Colonic mucosa (tissue), 4 donors: ENCODE results near the gene L3MBTL4. TPM values are rescaled to one million over a fixed set of nuclear protein-coding genes. Genes with fewer than 3 reads are reported as not detected.

Source experiments
- DNase-seq: peaks from one replicate; pipeline ENCODE4 v3.0.0-alpha.2; 2020
- H3K27ac ChIP-seq: fragments of 200-600 bp; one replicate; pipeline ENCODE4 v1.8.0; 2021
- H3K27me3 ChIP-seq: fragments of 200-600 bp; one replicate; pipeline ENCODE4 v1.8.0; 2021
- H3K36me3 ChIP-seq: fragments of 200-600 bp; one replicate; pipeline ENCODE4 v1.8.0; 2021
- H3K4me1 ChIP-seq: fragments of 200-600 bp; one replicate; pipeline ENCODE4 v1.8.0; 2021; ENCODE audit warnings: mild to moderate bottlenecking
- H3K4me3 ChIP-seq: fragments of 200-600 bp; one replicate; pipeline ENCODE4 v1.8.0; 2021
- H3K9ac ChIP-seq, 2 donors: one replicate each; pipeline ENCODE4 v1.7.0; 2013; ENCODE audit warnings: control low read depth in 2 of 2, low read depth in 2 of 2, low read length in 2 of 2
- H3K9me3 ChIP-seq: fragments of 200-600 bp; one replicate; pipeline ENCODE4 v1.8.0; 2021
- intact Hi-C: fragments of 100-400 bp; cut with DNase I; formaldehyde crosslinking; loops from one replicate; pipeline ENCODE4 v1.14.1; 2022
- total RNA-seq, 2 donors: library from RNA; stranded (reverse); fragmentation: NEBNext Ultra II Directional in 1 of 2; extraction: Animal tissue kit (Norgen Biotek cat#: 25700) in 1 of 2; gene quantifications; one replicate each; pipeline ENCODE4 v1.2.1, GENCODE V29; 2021
- TF ChIP-seq, protein P1 (sequence below): fragments of 200-600 bp; IDR thresholded peaks from one replicate; pipeline ENCODE4 v1.8.0; 2022; ENCODE audit warnings: antibody characterized with exemption, mild to moderate bottlenecking
- donor health status: healthy.
- donor health status: DM: no; HTN: no; CAD: no.
- donor health status: DM: no; HTN: no; CAD: no.

Gene L3MBTL4
- total RNA-seq, 2 donors from 2014 or later, result 3.5 to 3.8 TPM

DNA sequence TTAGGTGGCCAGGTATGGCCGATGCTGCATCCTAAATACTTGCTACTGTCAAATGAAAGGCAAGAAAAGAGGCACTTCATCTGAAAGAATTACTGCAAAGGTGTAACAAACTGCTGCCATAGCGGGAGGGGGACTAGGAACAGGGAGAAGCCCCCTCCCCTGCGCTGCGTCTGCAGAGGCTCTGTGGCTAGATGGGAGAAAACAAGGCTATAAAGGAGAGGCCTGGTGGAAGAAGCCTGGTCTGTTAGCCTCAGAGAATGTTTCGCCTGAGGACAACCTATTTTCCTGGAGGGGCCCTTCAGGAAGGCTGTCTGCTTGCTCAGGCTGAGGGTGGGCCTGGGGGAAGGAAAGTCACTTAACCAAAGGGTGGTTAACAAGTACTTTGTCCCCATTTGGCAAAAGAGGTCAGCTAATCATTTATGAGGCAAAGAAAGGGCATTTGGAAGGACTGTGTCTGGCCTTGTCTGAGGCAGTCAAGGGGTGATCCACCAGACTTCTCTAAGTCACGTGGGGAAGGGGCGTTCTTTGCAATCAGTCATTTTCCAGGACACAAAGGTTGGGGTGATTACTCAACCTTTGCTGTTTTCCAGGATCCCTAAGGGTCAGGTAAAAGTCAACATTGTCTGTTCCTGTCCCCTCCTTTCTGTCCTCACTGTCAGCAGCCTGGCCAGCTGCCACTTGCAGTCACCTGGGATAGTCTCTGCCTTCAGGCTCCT lies 416.4 kb downstream of the L3MBTL4 start:
- TF ChIP-seq, protein P1, sequence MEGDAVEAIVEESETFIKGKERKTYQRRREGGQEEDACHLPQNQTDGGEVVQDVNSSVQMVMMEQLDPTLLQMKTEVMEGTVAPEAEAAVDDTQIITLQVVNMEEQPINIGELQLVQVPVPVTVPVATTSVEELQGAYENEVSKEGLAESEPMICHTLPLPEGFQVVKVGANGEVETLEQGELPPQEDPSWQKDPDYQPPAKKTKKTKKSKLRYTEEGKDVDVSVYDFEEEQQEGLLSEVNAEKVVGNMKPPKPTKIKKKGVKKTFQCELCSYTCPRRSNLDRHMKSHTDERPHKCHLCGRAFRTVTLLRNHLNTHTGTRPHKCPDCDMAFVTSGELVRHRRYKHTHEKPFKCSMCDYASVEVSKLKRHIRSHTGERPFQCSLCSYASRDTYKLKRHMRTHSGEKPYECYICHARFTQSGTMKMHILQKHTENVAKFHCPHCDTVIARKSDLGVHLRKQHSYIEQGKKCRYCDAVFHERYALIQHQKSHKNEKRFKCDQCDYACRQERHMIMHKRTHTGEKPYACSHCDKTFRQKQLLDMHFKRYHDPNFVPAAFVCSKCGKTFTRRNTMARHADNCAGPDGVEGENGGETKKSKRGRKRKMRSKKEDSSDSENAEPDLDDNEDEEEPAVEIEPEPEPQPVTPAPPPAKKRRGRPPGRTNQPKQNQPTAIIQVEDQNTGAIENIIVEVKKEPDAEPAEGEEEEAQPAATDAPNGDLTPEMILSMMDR, result no peak
- H3K27me3 ChIP-seq, result no peaks in the 10 kb centered on the region
- H3K4me1 ChIP-seq, result no peaks in the 10 kb centered on the region
- intact Hi-C loops, result no loop called here
- no peaks in the 10 kb centered on the region for H3K36me3 ChIP-seq
- no peak overlapping the region for H3K27ac ChIP-seq
- H3K9ac ChIP-seq, result no peak overlapping the region
- no peak for DNase-seq
- H3K4me3 ChIP-seq, result no peak overlapping the region
- no peaks in the 10 kb centered on the region for H3K9me3 ChIP-seq

DNA sequence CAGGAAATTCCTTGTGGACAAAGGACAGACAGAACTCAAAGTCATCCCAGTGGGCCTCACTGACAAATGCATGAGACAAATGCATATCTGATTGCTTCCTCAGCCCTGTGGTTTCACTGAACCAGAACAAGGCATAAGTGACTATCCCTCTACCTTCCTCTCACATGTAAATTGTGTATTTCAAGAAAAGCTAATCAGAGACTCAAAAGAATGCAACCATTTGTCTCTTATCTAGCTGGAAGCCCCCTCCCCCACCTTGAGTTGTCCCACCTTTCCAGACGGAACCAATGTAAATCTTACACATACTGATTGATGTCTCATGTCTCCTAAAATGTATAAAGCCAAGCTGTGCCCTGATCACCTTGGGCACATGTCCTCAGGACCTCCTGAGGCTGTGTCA lies 417.4 kb downstream of the L3MBTL4 start:
- no peak overlapping the region for H3K9ac ChIP-seq
- H3K36me3 ChIP-seq, result no peaks in the 10 kb centered on the region
- H3K4me1 ChIP-seq, result no peaks in the 10 kb centered on the region
- no peak overlapping the region for H3K4me3 ChIP-seq
- H3K27ac ChIP-seq, result no peak overlapping the region
- intact Hi-C loops, result no loop called here
- TF ChIP-seq, protein P1, result no peak
- DNase-seq, result no peak
- no peaks in the 10 kb centered on the region for H3K9me3 ChIP-seq
- no peaks in the 10 kb centered on the region for H3K27me3 ChIP-seq

DNA sequence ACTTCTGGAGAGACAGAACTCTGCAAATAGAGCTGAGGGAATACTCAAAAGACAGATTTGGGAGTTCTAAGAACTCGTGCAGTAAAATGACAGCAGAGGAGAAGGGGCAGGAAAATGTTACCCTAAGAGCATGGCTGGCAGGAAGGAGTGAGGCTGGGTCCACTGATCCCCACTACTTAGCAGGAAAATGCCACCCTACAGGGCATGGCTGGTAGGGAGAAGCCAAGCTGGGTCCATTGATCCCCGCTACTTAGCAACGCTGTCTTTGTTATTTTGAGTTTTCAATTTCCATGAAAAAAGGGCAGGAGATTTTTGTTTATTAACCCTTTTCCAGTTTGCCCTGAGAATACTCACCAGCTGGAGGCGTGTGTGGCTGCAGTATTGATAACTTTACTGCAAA lies 419.1 kb downstream of the L3MBTL4 start:
- Histone ChIP-seq H3K4me1 (no peaks in the 10 kb centered on the region), H3K27ac (no peak overlapping the region), H3K9me3 (no peaks in the 10 kb centered on the region), H3K27me3 (no peaks in the 10 kb centered on the region), H3K9ac (no peak overlapping the region), H3K36me3 (no peaks in the 10 kb centered on the region), H3K4me3 (no peak overlapping the region)
- intact Hi-C loops, result no loop called here
- TF ChIP-seq, protein P1, result no peak
- no peak for DNase-seq

DNA sequence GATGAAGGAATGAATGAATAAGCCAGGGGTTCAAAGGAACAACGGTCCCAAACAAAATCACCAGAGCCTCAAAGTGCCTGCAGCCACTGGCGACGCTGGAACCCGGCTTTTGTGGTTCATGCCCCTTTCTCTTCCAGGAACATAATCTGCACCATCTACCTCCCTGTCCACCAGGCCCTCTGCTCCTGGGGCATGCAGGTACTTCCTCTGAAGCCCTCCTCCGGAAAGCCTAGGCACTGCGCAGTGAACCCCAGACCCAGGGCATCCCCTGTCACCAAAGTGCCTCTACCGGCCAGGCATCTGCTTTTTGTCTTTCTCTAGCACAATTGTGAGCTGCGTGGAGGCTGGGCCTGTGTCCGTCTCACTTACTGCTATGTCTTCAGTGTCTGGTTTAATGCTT lies 420.8 kb downstream of the L3MBTL4 start:
- Histone ChIP-seq H3K4me3 (no peak overlapping the region), H3K9ac (no peak overlapping the region), H3K4me1 (no peaks in the 10 kb centered on the region), H3K36me3 (no peaks in the 10 kb centered on the region), H3K27me3 (no peaks in the 10 kb centered on the region), H3K27ac (no peak overlapping the region), H3K9me3 (no peaks in the 10 kb centered on the region)
- TF ChIP-seq, protein P1, result no peak
- intact Hi-C loops, result no loop called here
- DNase-seq, result no peak

DNA sequence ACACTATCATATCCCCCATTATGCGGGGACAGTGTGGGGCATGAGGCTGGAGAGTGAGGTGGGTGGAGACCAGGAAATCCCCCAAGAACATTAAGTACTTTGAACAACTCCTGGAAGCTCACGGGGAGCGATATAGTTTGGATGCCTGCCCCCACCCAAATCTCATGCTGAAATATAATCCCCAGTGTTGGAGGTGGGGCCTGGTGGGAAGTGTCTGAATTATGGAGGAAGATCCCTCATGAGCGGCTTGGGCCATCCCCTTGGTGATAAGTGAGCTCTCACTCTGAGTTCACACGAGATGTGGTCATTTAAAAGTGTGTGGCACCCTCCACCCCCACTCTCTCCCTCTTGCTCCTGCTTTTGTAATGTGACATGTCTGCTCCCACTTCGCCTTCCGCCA lies 422.3 kb downstream of the L3MBTL4 start:
- Histone ChIP-seq H3K4me3 (no peak overlapping the region), H3K9ac (no peak overlapping the region), H3K4me1 (no peaks in the 10 kb centered on the region), H3K36me3 (no peaks in the 10 kb centered on the region), H3K27ac (no peak overlapping the region), H3K9me3 (no peaks in the 10 kb centered on the region), H3K27me3 (no peaks in the 10 kb centered on the region)
- intact Hi-C loops, result no loop called here
- DNase-seq, result no peak
- TF ChIP-seq, protein P1, result no peak
